ENCODE results near the gene SLC9A9. TPM values are rescaled to one million over a fixed set of nuclear protein-coding genes. Genes with fewer than 3 reads are reported as not detected.

SLC9A9 gene
- total and polyA plus RNA-seq, 2 donors (not counting 1 experiment from before 2014, with no cell fraction given): 14.3 to 74.0 TPM

DNA sequence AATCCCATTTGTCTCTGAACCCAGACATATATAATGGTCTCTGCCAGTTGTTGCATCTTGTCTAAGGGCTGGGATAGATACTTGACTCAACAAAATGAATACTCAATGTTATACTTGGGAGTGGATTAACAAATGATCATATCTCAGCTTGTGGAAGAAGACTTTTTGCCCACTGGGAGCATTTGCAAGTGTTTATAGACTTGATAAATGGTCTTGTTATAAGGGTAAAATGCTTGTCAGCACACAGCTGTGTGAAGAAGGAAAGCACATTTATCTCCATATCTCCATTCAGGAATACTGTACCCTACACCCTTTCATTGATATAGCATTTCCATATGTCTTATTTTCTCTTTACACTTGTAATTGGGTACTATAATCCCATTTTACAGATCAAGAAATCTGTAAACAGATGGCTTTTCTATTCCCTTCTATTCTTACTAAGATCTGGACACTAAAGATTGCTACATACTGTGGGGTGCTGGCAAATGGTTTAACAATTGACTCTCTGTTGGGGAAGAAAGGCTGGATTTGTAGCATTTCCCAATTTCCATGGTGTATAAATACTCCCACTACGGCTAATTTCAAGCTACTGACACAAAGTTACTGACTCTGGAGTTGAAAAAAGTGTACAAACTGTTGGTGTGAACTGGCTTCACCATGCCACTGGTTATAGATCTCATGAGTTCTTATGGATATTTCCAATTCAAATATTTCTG, 574.1 kb downstream of the SLC9A9 start:
- H3K4me2 ChIP-seq (ENCODE audit: extremely low read depth, insufficient read depth, low read length): no peak overlapping the region
- H4K20me1 ChIP-seq (ENCODE audit: control insufficient read depth, extremely low read depth, insufficient read depth, low read length): no peaks in the 10 kb centered on the region
- H3K36me3 ChIP-seq (ENCODE audit: control insufficient read depth, insufficient read depth, low read length): no peaks in the 10 kb centered on the region
- H3K27me3 ChIP-seq (ENCODE audit: control insufficient read depth, insufficient read depth, low read length): no peaks in the 10 kb centered on the region
- H3K4me1 ChIP-seq (ENCODE audit: control insufficient read depth, extremely low read depth, insufficient read depth, low read length): no peaks in the 10 kb centered on the region
- H3K4me3 ChIP-seq (replicated peaks in 1 of 4; ENCODE audit: control extremely low read depth in 1 of 4, insufficient read depth in 1 of 4, low read depth in 3 of 4, low read length in 4 of 4): no peak overlapping the region
- no peak for DNase-seq (ENCODE audit: low read depth in 2 of 2)
- H3K27ac ChIP-seq (ENCODE audit: insufficient read depth, low read length): no peak overlapping the region
- H2AFZ ChIP-seq (ENCODE audit: low read length): no peak overlapping the region
- H3K9me3 ChIP-seq (ENCODE audit: control insufficient read depth, insufficient read depth, low read depth, low read length): no peaks in the 10 kb centered on the region
- TF ChIP-seq, protein P1, sequence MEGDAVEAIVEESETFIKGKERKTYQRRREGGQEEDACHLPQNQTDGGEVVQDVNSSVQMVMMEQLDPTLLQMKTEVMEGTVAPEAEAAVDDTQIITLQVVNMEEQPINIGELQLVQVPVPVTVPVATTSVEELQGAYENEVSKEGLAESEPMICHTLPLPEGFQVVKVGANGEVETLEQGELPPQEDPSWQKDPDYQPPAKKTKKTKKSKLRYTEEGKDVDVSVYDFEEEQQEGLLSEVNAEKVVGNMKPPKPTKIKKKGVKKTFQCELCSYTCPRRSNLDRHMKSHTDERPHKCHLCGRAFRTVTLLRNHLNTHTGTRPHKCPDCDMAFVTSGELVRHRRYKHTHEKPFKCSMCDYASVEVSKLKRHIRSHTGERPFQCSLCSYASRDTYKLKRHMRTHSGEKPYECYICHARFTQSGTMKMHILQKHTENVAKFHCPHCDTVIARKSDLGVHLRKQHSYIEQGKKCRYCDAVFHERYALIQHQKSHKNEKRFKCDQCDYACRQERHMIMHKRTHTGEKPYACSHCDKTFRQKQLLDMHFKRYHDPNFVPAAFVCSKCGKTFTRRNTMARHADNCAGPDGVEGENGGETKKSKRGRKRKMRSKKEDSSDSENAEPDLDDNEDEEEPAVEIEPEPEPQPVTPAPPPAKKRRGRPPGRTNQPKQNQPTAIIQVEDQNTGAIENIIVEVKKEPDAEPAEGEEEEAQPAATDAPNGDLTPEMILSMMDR (conservative IDR thresholded peaks at IDR 0.05 in 1 of 2, IDR thresholded peaks at IDR 0.05 in 1 of 2; ENCODE audit: low read depth in 1 of 2, low read length in 2 of 2): no peak
- no peak for TF ChIP-seq EZH2 (IDR thresholded peaks at IDR 0.05; ENCODE audit: low read length, missing control alignments)
- no peaks in the 10 kb centered on the region for H3K79me2 ChIP-seq (ENCODE audit: control insufficient read depth, insufficient read depth, low read length)
- H3K9ac ChIP-seq (ENCODE audit: insufficient read depth, low read length): no peak overlapping the region

DNA sequence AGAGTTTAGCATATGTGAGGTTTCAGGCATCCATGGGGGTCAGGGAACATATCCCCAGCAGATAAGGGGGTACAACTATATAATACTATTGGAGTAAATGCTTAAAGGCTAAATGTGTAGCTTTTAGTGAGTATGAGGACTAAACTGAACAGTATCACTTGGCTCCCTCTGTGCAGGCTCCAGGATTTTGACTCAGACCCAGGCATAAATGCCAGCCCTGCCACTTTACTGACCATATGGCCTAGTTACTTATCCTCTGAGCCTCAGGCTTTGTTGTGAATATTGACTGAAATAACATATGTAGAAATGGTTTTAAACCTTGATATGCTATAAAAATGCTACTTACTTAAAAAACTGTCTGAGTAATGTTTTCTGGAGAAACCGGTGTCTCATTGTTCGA, 577.1 kb downstream of the SLC9A9 start:
- H3K4me3 ChIP-seq (replicated peaks in 1 of 4; ENCODE audit: control extremely low read depth in 1 of 4, insufficient read depth in 1 of 4, low read depth in 3 of 4, low read length in 4 of 4): no peak overlapping the region
- H3K79me2 ChIP-seq (ENCODE audit: control insufficient read depth, insufficient read depth, low read length): no peaks in the 10 kb centered on the region
- H3K36me3 ChIP-seq (ENCODE audit: control insufficient read depth, insufficient read depth, low read length): no peaks in the 10 kb centered on the region
- no peak overlapping the region for H2AFZ ChIP-seq (ENCODE audit: low read length)
- H3K9me3 ChIP-seq (ENCODE audit: control insufficient read depth, insufficient read depth, low read depth, low read length): no peaks in the 10 kb centered on the region
- no peak overlapping the region for H3K27ac ChIP-seq (ENCODE audit: insufficient read depth, low read length)
- H3K9ac ChIP-seq (ENCODE audit: insufficient read depth, low read length): no peak overlapping the region
- DNase-seq (ENCODE audit: low read depth in 2 of 2): no peak
- TF ChIP-seq, protein P1 (conservative IDR thresholded peaks at IDR 0.05 in 1 of 2, IDR thresholded peaks at IDR 0.05 in 1 of 2; ENCODE audit: low read depth in 1 of 2, low read length in 2 of 2): no peak
- TF ChIP-seq EZH2 (IDR thresholded peaks at IDR 0.05; ENCODE audit: low read length, missing control alignments): no peak
- H3K4me2 ChIP-seq (ENCODE audit: extremely low read depth, insufficient read depth, low read length): no peak overlapping the region
- no peaks in the 10 kb centered on the region for H3K27me3 ChIP-seq (ENCODE audit: control insufficient read depth, insufficient read depth, low read length)
- H4K20me1 ChIP-seq (ENCODE audit: control insufficient read depth, extremely low read depth, insufficient read depth, low read length): no peaks in the 10 kb centered on the region
- no peaks in the 10 kb centered on the region for H3K4me1 ChIP-seq (ENCODE audit: control insufficient read depth, extremely low read depth, insufficient read depth, low read length)

DNA sequence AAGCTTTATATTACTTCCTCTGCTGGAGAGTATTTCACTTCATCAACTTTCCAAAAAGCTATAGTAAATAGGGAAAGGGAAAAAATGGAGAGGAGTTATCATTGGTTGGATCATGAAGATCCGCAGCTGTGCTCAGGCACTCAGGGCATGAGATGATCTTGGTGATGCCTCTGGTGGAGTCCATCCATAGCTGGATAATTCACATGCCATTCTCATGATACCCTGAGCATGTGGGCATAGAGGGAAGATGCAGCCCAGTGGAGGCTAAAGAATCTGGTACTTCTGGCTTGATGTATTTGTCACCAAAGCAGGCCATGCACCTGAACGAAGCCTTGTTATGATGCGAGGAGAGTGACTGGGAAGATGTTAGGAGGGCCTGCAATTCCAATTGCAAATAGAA, 578.5 kb downstream of the SLC9A9 start:
- TF ChIP-seq, protein P1 (conservative IDR thresholded peaks at IDR 0.05 in 1 of 2, IDR thresholded peaks at IDR 0.05 in 1 of 2; ENCODE audit: low read depth in 1 of 2, low read length in 2 of 2): no peak
- TF ChIP-seq EZH2 (IDR thresholded peaks at IDR 0.05; ENCODE audit: low read length, missing control alignments): no peak
- Histone ChIP-seq H3K27ac (ENCODE audit: insufficient read depth, low read length) (no peak overlapping the region), H3K27me3 (ENCODE audit: control insufficient read depth, insufficient read depth, low read length) (no peaks in the 10 kb centered on the region), H3K4me2 (ENCODE audit: extremely low read depth, insufficient read depth, low read length) (no peak overlapping the region), H3K79me2 (ENCODE audit: control insufficient read depth, insufficient read depth, low read length) (no peaks in the 10 kb centered on the region), H3K9ac (ENCODE audit: insufficient read depth, low read length) (no peak overlapping the region), H3K4me3 (replicated peaks in 1 of 4; ENCODE audit: control extremely low read depth in 1 of 4, insufficient read depth in 1 of 4, low read depth in 3 of 4, low read length in 4 of 4) (no peak overlapping the region), H3K4me1 (ENCODE audit: control insufficient read depth, extremely low read depth, insufficient read depth, low read length) (no peaks in the 10 kb centered on the region), H3K36me3 (ENCODE audit: control insufficient read depth, insufficient read depth, low read length) (no peaks in the 10 kb centered on the region), H4K20me1 (ENCODE audit: control insufficient read depth, extremely low read depth, insufficient read depth, low read length) (no peaks in the 10 kb centered on the region), H3K9me3 (ENCODE audit: control insufficient read depth, insufficient read depth, low read depth, low read length) (no peaks in the 10 kb centered on the region), H2AFZ (ENCODE audit: low read length) (no peak overlapping the region)
- no peak for DNase-seq (ENCODE audit: low read depth in 2 of 2)

All from fibroblast of lung (primary cell).